Ovary (tissue), 9 donors: ENCODE data around the gene SMAD2. TPM values are rescaled to one million over a fixed set of nuclear protein-coding genes. Genes with fewer than 3 reads are reported as not detected.

Experiments
- DNase-seq, 5 donors: peaks; one replicate each; pipeline ENCODE4 v3.0.0-alpha.2; 2019 to 2020
- H3K27ac ChIP-seq, 2 donors: fragments of 200-600 bp; one replicate each; pipeline versions ENCODE4 v1.5.1 to v1.8.0; 2019 to 2022
- H3K27me3 ChIP-seq: fragments of 200-600 bp; one replicate; pipeline ENCODE4 v1.8.0; 2022
- H3K36me3 ChIP-seq: fragments of 200-600 bp; sonication (generic); one replicate; pipeline ENCODE4 v1.5.1; 2019
- H3K4me1 ChIP-seq: one replicate; pipeline ENCODE4 v1.8.1; 2013; ENCODE audit warnings: mild to moderate bottlenecking, moderate library complexity; ENCODE audit not compliant: insufficient read depth
- H3K4me3 ChIP-seq: fragments of 200-600 bp; sonication (generic); one replicate; pipeline ENCODE4 v1.5.1; 2017
- H3K9me3 ChIP-seq, 2 donors: fragments of 200-600 bp in 1 of 2; sonication (generic) in 1 of 2; one replicate each; pipeline versions ENCODE4 v1.5.1 to v1.8.1; 2013 to 2019; ENCODE audit warnings: mild to moderate bottlenecking in 1 of 2, moderate library complexity in 1 of 2
- EP300 ChIP-seq: sonication (generic); formaldehyde crosslinking; IDR thresholded peaks from one replicate; pipeline ENCODE4 v1.6.1; 2017; ENCODE audit warnings: antibody characterized with exemption
- POLR2A ChIP-seq: fragments of 450-650 bp; IDR thresholded peaks from one replicate; pipeline ENCODE4 v1.6.1; 2017; ENCODE audit warnings: antibody characterized with exemption, mild to moderate bottlenecking, moderate library complexity
- WGBS, 3 donors: extraction: QIAGEN DNeasy Blood & Tissue Kit in 1 of 3; methylation state at CpG; one replicate each; pipeline versions ENCODE4 v1.1.5 to v1.1.7; 2013 to 2017; 5-methylcytosine and 5-hydroxymethylcytosine counted together
- intact Hi-C, 4 donors: fragments of 100-400 bp; cut with DNase I; formaldehyde crosslinking; loops; one replicate each; pipeline versions ENCODE4 v1.11.0 to v1.15.1; 2022 to 2023
- polyA plus RNA-seq, 2 donors: library from polyadenylated mRNA; stranded (reverse); fragments of 200-250 nt in 1 of 2; fragments of 350-450 nt in 1 of 2; fragmentation: Illumina TruSeq in 1 of 2; extraction: RNeasy Lipid Tissue Mini Kit (QIAGEN cat#74804) in 1 of 2; gene quantifications; one replicate each; pipeline ENCODE4 v1.2.3, GENCODE V29; 2013 to 2014
- total RNA-seq, 7 donors: library from RNA; depleted of rRNA in 2 of 7; stranded (reverse); fragments of >200 nt in 2 of 7; fragmentation: NEBNext Ultra II Directional in 3 of 7; extraction: Animal tissue kit (Norgen Biotek cat#: 25700) in 3 of 7; gene quantifications; one replicate each; pipeline versions ENCODE4 v1.1.0 to v1.2.4, GENCODE V29; 2016 to 2023
- TF ChIP-seq, protein P1 (sequence below), 3 donors: fragments of 450-650 bp in 2 of 3; fragments of 200-600 bp in 1 of 3; IDR thresholded peaks; one replicate each; pipeline versions ENCODE4 v1.5.1 to v1.8.0; 2016 to 2022; ENCODE audit warnings: antibody characterized with exemption in 3 of 3, mild to moderate bottlenecking in 1 of 3
- donor health status: DM: no; HTN: no; CAD: no; lungs with moderate emphysema.
- donor health status: DM: no; HTN: no; CAD: no.
- donor health status: Bipolar disorder and iron deficiency.
- donor health status: DM: yes; HTN: yes; CAD: no.
- donor health status: DM: no; HTN: no; CAD: no.
- donor health status: DM: yes; HTN: yes; CAD: no.

SMAD2 gene
- total and polyA plus RNA-seq, 9 donors, result 27.9 to 160 (median 130) TPM

DNA sequence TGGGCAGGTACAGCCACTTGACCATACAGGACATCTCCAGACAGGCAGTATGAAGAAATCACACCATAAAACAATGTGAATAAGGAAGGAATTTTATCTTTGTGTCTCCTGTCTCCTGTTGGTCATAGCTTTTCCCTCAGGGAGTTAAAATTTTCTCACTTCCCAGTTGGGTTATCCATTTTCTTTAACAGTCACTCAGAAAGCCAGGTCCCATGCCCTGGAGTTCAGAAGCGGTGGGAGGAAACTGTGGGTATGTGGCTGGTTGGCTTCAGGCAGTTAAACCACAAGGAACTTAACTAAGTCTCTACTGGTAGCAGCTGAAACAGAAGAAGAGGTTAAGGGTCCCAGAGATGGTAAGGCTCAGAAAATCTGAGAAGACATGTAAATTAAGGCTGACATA is 6.5 kb upstream of the SMAD2 start:
- intact Hi-C loops, result no loop called here
- no peaks in the 10 kb centered on the region for H3K4me1 ChIP-seq
- TF ChIP-seq, protein P1, sequence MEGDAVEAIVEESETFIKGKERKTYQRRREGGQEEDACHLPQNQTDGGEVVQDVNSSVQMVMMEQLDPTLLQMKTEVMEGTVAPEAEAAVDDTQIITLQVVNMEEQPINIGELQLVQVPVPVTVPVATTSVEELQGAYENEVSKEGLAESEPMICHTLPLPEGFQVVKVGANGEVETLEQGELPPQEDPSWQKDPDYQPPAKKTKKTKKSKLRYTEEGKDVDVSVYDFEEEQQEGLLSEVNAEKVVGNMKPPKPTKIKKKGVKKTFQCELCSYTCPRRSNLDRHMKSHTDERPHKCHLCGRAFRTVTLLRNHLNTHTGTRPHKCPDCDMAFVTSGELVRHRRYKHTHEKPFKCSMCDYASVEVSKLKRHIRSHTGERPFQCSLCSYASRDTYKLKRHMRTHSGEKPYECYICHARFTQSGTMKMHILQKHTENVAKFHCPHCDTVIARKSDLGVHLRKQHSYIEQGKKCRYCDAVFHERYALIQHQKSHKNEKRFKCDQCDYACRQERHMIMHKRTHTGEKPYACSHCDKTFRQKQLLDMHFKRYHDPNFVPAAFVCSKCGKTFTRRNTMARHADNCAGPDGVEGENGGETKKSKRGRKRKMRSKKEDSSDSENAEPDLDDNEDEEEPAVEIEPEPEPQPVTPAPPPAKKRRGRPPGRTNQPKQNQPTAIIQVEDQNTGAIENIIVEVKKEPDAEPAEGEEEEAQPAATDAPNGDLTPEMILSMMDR (IDR thresholded peaks at IDR 0.05), result no peak
- TF ChIP-seq POLR2A, result no peak
- no peak for TF ChIP-seq EP300
- no peaks in the 10 kb centered on the region for H3K9me3 ChIP-seq
- H3K27me3 ChIP-seq, result no peaks in the 10 kb centered on the region
- H3K4me3 ChIP-seq, result no peak overlapping the region
- DNase-seq, result no peak
- no peak overlapping the region for H3K27ac ChIP-seq
- WGBS, 3 donors, result 90 to 94% (median 92%) methylated on average over 1 of the region's 1 CpG
- H3K36me3 ChIP-seq, result no peaks in the 10 kb centered on the region

DNA sequence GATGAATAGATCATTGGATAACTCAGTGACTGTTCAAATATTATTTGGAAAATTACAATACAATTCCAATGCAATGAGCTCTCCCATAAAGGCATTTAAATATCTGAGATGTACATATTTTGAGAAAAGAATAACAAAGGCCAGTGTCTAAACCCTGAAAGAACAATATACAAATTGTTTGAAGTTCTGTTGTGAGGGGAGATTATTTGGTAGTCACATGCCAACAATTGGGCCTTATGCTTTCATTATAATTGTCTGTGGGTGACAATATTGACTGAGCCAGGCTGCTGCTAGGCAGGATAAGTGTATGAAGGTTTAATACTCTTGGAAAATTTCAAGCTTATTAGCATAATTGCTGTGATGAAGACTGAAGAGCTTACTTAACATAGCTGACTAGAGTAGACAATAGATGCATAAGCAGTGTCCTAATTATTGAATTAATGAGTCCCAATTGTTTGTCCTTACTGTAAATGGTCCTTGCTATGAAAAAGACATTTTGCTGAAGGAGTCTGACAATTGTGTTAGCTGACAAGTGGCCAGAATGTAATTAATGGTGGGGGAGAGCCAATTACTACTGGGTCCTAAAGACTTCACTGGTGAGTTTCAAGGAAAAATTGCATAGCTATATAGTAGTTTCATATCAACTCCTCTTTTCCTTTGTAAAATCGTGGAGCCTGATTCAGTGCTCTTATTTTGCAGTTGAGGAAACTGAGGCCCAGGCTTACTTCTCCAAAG is 5.0 kb upstream of the SMAD2 start:
- TF ChIP-seq, protein P1 (IDR thresholded peaks at IDR 0.05), result no peak
- no peak for TF ChIP-seq POLR2A
- TF ChIP-seq EP300, result no peak
- intact Hi-C loops, result no loop called here
- 76 to 95% (median 79%) methylated on average over 1 of the region's 1 CpG for WGBS, 3 donors
- Histone ChIP-seq H3K27ac (no peak overlapping the region), H3K9me3 (no peaks in the 10 kb centered on the region), H3K4me3 (no peak overlapping the region), H3K27me3 (no peaks in the 10 kb centered on the region), H3K4me1 (no peaks in the 10 kb centered on the region), H3K36me3 (no peaks in the 10 kb centered on the region)
- DNase-seq, result no peak

DNA sequence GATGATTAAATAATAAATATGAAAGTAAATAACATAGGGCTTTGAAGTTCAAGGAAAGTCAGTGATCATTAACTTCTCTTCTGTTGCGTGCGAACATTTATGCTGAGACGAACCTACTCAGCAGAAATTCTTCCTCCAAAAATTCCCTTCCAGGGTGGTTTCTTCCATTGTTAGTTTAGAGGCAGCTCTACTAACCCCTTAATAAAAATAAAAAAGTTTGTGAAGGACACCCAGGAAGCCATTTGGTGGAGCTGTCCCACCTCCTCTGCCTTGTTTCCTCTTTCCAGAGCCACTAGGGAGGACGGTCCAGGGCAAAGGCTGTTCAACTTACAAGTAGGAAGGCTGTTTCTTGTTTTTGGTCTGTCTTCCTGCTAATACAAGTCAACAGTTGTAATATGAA is 2.1 kb upstream of the SMAD2 start:
- no peaks in the 10 kb centered on the region for H3K27me3 ChIP-seq
- no peaks in the 10 kb centered on the region for H3K4me1 ChIP-seq
- DNase-seq, result no peak
- 74 to 80% (median 79%) methylated on average over 4 of the region's 4 CpGs for WGBS, 3 donors
- H3K4me3 ChIP-seq, result no peak overlapping the region
- no peaks in the 10 kb centered on the region for H3K9me3 ChIP-seq
- intact Hi-C loops, result no loop called here
- TF ChIP-seq, protein P1 (IDR thresholded peaks at IDR 0.05), result no peak
- H3K36me3 ChIP-seq, result no peaks in the 10 kb centered on the region
- H3K27ac ChIP-seq, result no peak overlapping the region

DNA sequence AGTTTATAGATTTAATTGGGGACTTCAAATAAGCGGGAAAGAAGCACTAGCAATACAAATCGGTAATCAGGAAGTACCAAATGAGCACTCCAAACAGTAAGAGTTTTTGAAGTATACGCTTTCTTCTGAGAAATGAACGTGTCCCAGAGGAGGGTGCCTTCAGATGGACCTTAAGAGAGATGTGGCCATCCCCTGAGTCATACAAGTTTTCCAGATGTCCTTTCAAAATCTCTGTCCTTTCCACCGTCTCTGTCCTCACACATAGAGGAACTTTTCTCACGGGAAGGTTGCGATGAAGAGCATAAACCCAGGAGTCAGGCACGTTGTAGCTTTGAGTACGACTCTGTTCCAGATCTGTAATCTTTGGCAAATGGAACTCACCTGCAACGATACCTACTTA is 1.7 kb upstream of the SMAD2 start:
- WGBS, 3 donors, result 89 to 91% (median 91%) methylated on average over 10 of the region's 10 CpGs
- no peaks in the 10 kb centered on the region for H3K36me3 ChIP-seq
- no peak for DNase-seq
- intact Hi-C loops, result no loop called here
- TF ChIP-seq, protein P1 (IDR thresholded peaks at IDR 0.05), result no peak
- TF ChIP-seq POLR2A, result no peak
- TF ChIP-seq EP300, result no peak
- no peaks in the 10 kb centered on the region for H3K27me3 ChIP-seq
- no peaks in the 10 kb centered on the region for H3K9me3 ChIP-seq
- H3K27ac ChIP-seq, result no peak overlapping the region
- no peak overlapping the region for H3K4me3 ChIP-seq
- no peaks in the 10 kb centered on the region for H3K4me1 ChIP-seq
